ENCODE results near the gene FNTB. TPM values are rescaled to one million over a fixed set of nuclear protein-coding genes. Genes with fewer than 3 reads are reported as not detected.
A peak's percentile ranks its signal among the peaks of the same experiment; 100 is the strongest.

The FNTB gene
- total and polyA plus RNA-seq, 9 of the 15 experiments (the other 6 are each of a cell fraction or from before 2014, with no cell fraction given): 6.9 to 23.2 (median 12.2) TPM

DNA sequence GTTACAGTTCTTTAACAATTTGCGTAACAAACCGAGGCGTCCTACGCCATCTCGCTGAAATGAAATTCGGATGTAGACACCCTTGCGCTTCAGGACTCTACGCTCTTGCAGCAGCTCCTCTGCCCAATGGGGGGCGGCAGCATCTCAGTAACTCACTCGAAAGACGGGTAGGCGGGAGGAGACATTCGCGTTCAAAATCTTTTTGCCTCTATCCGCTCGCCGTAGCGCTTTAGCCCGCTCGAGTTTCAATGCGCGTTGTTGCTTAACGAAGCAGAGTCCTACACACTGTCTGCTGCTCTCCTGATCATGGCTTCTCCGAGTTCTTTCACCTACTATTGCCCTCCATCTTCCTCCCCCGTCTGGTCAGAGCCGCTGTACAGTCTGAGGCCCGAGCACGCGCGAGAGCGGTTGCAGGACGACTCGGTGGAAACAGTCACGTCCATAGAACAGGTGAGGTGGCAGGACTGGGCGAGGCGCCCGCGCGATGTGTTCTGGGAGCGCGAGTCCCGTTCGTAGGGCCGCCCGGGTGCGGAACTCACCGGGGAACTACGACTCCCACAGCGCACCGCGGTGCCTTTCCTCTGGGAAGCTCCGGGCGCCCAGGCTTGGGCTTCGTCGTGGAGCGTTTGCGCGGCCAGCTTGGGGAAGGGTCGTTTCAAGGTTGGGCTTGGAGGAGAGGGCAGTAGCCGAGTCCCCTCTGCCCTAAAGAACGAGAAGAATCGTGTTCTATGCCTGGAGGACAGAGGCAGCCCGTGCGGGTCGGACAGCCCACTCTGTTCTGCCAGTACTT, at the start of gene FNTB (continued):
- no peak for TF ChIP-seq RERE (CRISPR knock-in tag; IDR thresholded peaks at IDR 0.05; ENCODE audit: borderline replicate concordance)
- no peak for TF ChIP-seq CREB1 (IDR thresholded peaks at IDR 0.05)
- TF ChIP-seq CREB1 (CRISPR knock-in tag; IDR thresholded peaks at IDR 0.05): peak; percentile 57; the same call in 1 of the 2 replicates
- TF ChIP-seq NBN (IDR thresholded peaks at IDR 0.05; ENCODE audit: low read depth): peak; percentile 63; the same call in 1 of the 2 replicates
- TF ChIP-seq NFIC (IDR thresholded peaks at IDR 0.05): peak; percentile 60
- TF ChIP-seq ASH1L (IDR thresholded peaks at IDR 0.05; ENCODE audit: borderline replicate concordance, low read depth, partially characterized antibody): no peak
- TF ChIP-seq KLF6 (CRISPR knock-in tag; IDR thresholded peaks at IDR 0.05; ENCODE audit: borderline replicate concordance): 0 out of 2 replicates have a peak, but pooled peaks have one; percentile 40
- peak; percentile 63 for TF ChIP-seq SAP30 (IDR thresholded peaks at IDR 0.05; ENCODE audit: borderline replicate concordance, insufficient read depth, low read depth, low read length, poor library complexity, severe bottlenecking)
- TF ChIP-seq ETS1 (conservative IDR thresholded peaks at IDR 0.05; ENCODE audit: control insufficient read depth, low read depth, low read length): peak; percentile 76
- TF ChIP-seq, protein P1, sequence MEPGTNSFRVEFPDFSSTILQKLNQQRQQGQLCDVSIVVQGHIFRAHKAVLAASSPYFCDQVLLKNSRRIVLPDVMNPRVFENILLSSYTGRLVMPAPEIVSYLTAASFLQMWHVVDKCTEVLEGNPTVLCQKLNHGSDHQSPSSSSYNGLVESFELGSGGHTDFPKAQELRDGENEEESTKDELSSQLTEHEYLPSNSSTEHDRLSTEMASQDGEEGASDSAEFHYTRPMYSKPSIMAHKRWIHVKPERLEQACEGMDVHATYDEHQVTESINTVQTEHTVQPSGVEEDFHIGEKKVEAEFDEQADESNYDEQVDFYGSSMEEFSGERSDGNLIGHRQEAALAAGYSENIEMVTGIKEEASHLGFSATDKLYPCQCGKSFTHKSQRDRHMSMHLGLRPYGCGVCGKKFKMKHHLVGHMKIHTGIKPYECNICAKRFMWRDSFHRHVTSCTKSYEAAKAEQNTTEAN (CRISPR knock-in tag; IDR thresholded peaks at IDR 0.05): 0 out of 2 replicates have a peak, but pooled peaks have one; percentile 40
- TF ChIP-seq EHMT2 (IDR thresholded peaks at IDR 0.05): no peak
- peak; percentile 73 to 77; a peak in 3 of 4 replicates for TF ChIP-seq SIX5 (IDR thresholded peaks at IDR 0.05; ENCODE audit: borderline replicate concordance in 1 of 2, insufficient read depth in 1 of 2, low read depth in 1 of 2, low read length in 2 of 2)
- no peak for TF ChIP-seq BRD9 (IDR thresholded peaks at IDR 0.05; ENCODE audit: low read depth, partially characterized antibody)
- TF ChIP-seq ZNF707 (CRISPR knock-in tag; conservative IDR thresholded peaks at IDR 0.05): no peak
- no peak for TF ChIP-seq CBFB (CRISPR knock-in tag; IDR thresholded peaks at IDR 0.05)

All from K562 (cell line).